Stimulated activated CD4-positive, alpha-beta T cell treated with anti-CD3 and anti-CD28 coated beads, Interleukin-2, amount 100 ng/mL, for 48 hours (primary cell): Measurements from ENCODE around the gene SRRM3.
"Not testable (repeated sequence)": the region's sequence is repeated elsewhere in the genome, so short reads cannot be mapped to it uniquely, and the experiment has no call there.

Source experiments
- DNase-seq, 2 donors: peaks; one replicate each; pipeline ENCODE4 v3.0.0-alpha.2; 2020

SRRM3 gene

GRCh38 chr7:76201732-76202665 is at the start of gene SRRM3:
SRRM3 (plus strand) TSS chr7:76201896; CDS start chr7:76235067, 33,171 bp downstream.
- peak; percentile 81 to 88 for DNase-seq

- no peak for DNase-seq
Observed at GRCh38 chr7:76151932-76152331, 49.8 kb upstream of the SRRM3 start.

GRCh38 chr7:76153571-76154230 is 48.0 kb upstream of the SRRM3 start:
- not testable (repeated sequence) for DNase-seq

- no peak for DNase-seq
Observed at GRCh38 chr7:76155938-76156337, 45.8 kb upstream of the SRRM3 start.

- not testable (repeated sequence) for DNase-seq
Observed at GRCh38 chr7:76156992-76157685, 44.6 kb upstream of the SRRM3 start.

- not testable (repeated sequence) for DNase-seq
Observed at GRCh38 chr7:76158416-76158815, 43.3 kb upstream of the SRRM3 start.

GRCh38 chr7:76162416-76163170 is 39.1 kb upstream of the SRRM3 start:
- not testable (repeated sequence) for DNase-seq

- not testable (repeated sequence) for DNase-seq
Observed at GRCh38 chr7:76163812-76164211, 37.9 kb upstream of the SRRM3 start.

GRCh38 chr7:76165106-76165972 is 36.4 kb upstream of the SRRM3 start:
- no peak for DNase-seq

- no peak for DNase-seq
Observed at GRCh38 chr7:76165973-76166403, 35.7 kb upstream of the SRRM3 start.

- DNase-seq: peak; percentile 91 to 93
Observed at GRCh38 chr7:76166404-76167255, 35.1 kb upstream of the SRRM3 start.

GRCh38 chr7:76173566-76174205 is 28.0 kb upstream of the SRRM3 start:
- DNase-seq: no peak

- DNase-seq: not testable (repeated sequence)
Observed at GRCh38 chr7:76176951-76177350, 24.7 kb upstream of the SRRM3 start.

- no peak for DNase-seq
Observed at GRCh38 chr7:76179686-76180085, 22.0 kb upstream of the SRRM3 start.

- no peak for DNase-seq
Observed at GRCh38 chr7:76182225-76182960, 19.3 kb upstream of the SRRM3 start.

GRCh38 chr7:76185187-76185896 is 16.4 kb upstream of the SRRM3 start:
- no peak for DNase-seq

GRCh38 chr7:76187272-76187671 is 14.4 kb upstream of the SRRM3 start:
- no peak for DNase-seq

- no peak for DNase-seq
Observed at GRCh38 chr7:76189276-76189675, 12.4 kb upstream of the SRRM3 start.
